Natural killer cell (primary cell): ENCODE measurements around the gene SYCE3. TPM values are rescaled to one million over a fixed set of nuclear protein-coding genes. Genes with fewer than 3 reads are reported as not detected.
"Not testable (repeated sequence)": the region's sequence is repeated elsewhere in the genome, so short reads cannot be mapped to it uniquely, and the experiment has no call there.

Source experiments
- ATAC-seq, 3 donors: fragments of 150-1000 bp in 2 of 3; fragments of 200-7000 bp in 1 of 3; cut with Tn5 transposase; 1 replicate in 1 of 3; 2 replicates in 2 of 3; pipeline ENCODE4 v1.10.0; 2021; ENCODE audit warnings: mild to moderate bottlenecking in 2 of 3, moderate library complexity in 2 of 3
- DNase-seq, 2 donors: peaks; one replicate each; pipeline versions ENCODE4 v3.0.0 to v3.0.0-alpha.2; 2013 to 2021; ENCODE audit warnings: mixed read lengths in 1 of 2
- H3K27ac ChIP-seq: one replicate; pipeline ENCODE4 v1.5.1; 2013; ENCODE audit warnings: mild to moderate bottlenecking, low read length
- H3K27me3 ChIP-seq: one replicate; pipeline ENCODE4 v1.6.1; 2013; ENCODE audit warnings: low read length; ENCODE audit not compliant: control insufficient read depth, insufficient read depth
- H3K36me3 ChIP-seq: one replicate; pipeline ENCODE4 v1.6.1; 2013; ENCODE audit warnings: low read length; ENCODE audit not compliant: control insufficient read depth, insufficient read depth
- H3K4me1 ChIP-seq: one replicate; pipeline ENCODE4 v1.6.1; 2013; ENCODE audit warnings: low read length; ENCODE audit not compliant: control insufficient read depth, insufficient read depth
- H3K4me3 ChIP-seq: one replicate; pipeline ENCODE4 v1.5.1; 2013; ENCODE audit warnings: low read length
- H3K9me3 ChIP-seq: one replicate; pipeline ENCODE4 v1.6.1; 2013; ENCODE audit warnings: low read length; ENCODE audit not compliant: control insufficient read depth, insufficient read depth
- H3K27ac Mint-ChIP-seq, 2 donors: one replicate each; pipeline ENCODE4 v1.8.0; 2022; ENCODE audit warnings: mild to moderate bottlenecking in 2 of 2, mixed read lengths in 2 of 2, moderate library complexity in 1 of 2
- H3K27me3 Mint-ChIP-seq, 2 donors: one replicate each; pipeline ENCODE4 v1.8.0; 2022; ENCODE audit warnings: low read depth in 2 of 2, mixed read lengths in 2 of 2
- H3K36me3 Mint-ChIP-seq: one replicate; pipeline ENCODE4 v1.8.0; 2022; ENCODE audit warnings: mixed read lengths
- H3K4me1 Mint-ChIP-seq, 2 donors: one replicate each; pipeline ENCODE4 v1.8.0; 2022; ENCODE audit warnings: mixed read lengths in 2 of 2
- H3K4me3 Mint-ChIP-seq: one replicate; pipeline ENCODE4 v1.8.0; 2022; ENCODE audit warnings: mild to moderate bottlenecking, moderate library complexity, mixed read lengths
- H3K9me3 Mint-ChIP-seq, 2 donors: one replicate each; pipeline ENCODE4 v1.8.0; 2022; ENCODE audit warnings: mixed read lengths in 2 of 2
- WGBS: methylation state at CpG from one replicate; pipeline ENCODE4 v1.1.7; 2013; ENCODE audit warnings: missing lambda C conversion rate; ENCODE audit not compliant: insufficient coverage; 5-methylcytosine and 5-hydroxymethylcytosine counted together
- intact Hi-C: fragments of 100-400 bp; cut with micrococcal nuclease; formaldehyde crosslinking; loops from one replicate; pipeline ENCODE4 v1.14.2; 2022
- total RNA-seq, 4 donors: library from RNA; stranded (reverse); fragments of 120-200 nt in 1 of 4; gene quantifications; one replicate each; pipeline versions ENCODE4 v1.2.3 to v1.2.4, GENCODE V29; 2013 to 2022
- TF ChIP-seq, protein P1 (sequence below): fragments of 200-600 bp; IDR thresholded peaks from one replicate; pipeline ENCODE4 v1.8.0; 2022; ENCODE audit warnings: antibody characterized with exemption

Gene SYCE3
- total RNA-seq, 3 donors from 2014 or later (not counting 1 experiment from before 2014, with no cell fraction given), result not detected

DNA sequence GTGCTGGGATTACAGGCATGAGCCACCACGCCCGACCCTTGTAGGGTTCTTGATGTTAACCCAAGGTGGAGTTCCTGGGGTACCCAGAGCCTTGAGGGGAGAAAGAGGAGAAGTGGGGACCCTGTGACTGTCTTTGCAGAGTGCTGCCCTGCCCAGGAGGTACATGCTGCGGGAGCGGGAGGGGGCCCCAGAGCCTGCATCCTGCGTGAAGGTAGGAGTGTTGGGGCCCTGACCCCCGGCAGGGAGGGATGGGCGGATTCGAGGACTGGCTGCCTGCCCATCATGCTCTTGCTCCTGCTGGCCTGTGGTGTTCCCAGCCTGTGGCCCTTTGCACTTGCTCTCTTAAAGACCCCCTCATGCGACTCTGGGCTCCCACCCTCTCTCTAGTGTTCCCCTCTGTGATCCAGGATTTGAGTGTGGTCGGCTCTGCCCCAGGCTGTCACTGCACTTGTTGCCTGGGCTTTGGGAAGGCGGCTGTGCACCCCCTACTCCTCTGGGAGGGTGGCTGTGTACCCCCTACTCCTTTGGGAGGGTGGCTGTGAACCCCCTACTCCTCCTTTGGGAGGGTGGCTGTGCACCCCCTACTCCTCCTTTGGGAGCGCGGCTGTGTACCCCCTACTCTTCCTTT, 41.8 kb downstream of the SYCE3 start:
- TF ChIP-seq, protein P1, sequence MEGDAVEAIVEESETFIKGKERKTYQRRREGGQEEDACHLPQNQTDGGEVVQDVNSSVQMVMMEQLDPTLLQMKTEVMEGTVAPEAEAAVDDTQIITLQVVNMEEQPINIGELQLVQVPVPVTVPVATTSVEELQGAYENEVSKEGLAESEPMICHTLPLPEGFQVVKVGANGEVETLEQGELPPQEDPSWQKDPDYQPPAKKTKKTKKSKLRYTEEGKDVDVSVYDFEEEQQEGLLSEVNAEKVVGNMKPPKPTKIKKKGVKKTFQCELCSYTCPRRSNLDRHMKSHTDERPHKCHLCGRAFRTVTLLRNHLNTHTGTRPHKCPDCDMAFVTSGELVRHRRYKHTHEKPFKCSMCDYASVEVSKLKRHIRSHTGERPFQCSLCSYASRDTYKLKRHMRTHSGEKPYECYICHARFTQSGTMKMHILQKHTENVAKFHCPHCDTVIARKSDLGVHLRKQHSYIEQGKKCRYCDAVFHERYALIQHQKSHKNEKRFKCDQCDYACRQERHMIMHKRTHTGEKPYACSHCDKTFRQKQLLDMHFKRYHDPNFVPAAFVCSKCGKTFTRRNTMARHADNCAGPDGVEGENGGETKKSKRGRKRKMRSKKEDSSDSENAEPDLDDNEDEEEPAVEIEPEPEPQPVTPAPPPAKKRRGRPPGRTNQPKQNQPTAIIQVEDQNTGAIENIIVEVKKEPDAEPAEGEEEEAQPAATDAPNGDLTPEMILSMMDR, result no peak
- Mint-ChIP-seq H3K4me3 (no peak overlapping the region), H3K36me3 (no peaks in the 10 kb centered on the region), H3K27ac (no peak overlapping the region), H3K27me3 (no peaks in the 10 kb centered on the region), H3K4me1 (peaks cover 12 to 13% of the 10 kb centered on the region in 2 donors), H3K9me3 (no peaks in the 10 kb centered on the region)
- ATAC-seq (no peak), DNase-seq (no peak)
- Histone ChIP-seq H3K36me3 (peaks cover 54% of the 10 kb centered on the region), H3K9me3 (no peaks in the 10 kb centered on the region), H3K27me3 (no peaks in the 10 kb centered on the region), H3K27ac (no peak overlapping the region), H3K4me1 (peaks cover 12% of the 10 kb centered on the region), H3K4me3 (no peak overlapping the region)
- WGBS, result over 99% methylated on average over 12 of the region's 13 CpGs
- intact Hi-C loops, result no loop called here

DNA sequence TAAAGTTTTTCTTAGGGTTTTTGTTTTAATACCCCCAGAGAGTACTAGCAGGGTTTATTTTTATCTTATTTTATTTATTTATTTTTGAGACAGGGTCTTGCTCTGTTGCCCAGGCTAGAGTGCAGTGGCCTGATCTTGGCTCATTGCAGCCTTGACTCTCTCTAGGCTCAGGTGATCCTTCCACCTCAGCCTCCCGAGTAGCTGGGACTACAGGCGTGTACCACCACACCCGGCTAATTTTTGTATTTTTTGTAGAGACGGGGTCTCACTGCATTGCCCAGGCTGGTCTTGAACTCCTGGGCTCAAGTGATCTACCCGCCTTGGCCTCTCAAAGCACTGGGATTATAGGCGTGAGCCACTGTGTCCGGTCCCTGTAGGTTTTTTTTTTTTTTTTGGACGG, 42.5 kb downstream of the SYCE3 start:
- intact Hi-C loops, H3K27ac ChIP-seq, H3K27me3 ChIP-seq, ATAC-seq, H3K9me3 ChIP-seq, H3K36me3 Mint-ChIP-seq, H3K27ac Mint-ChIP-seq, H3K9me3 Mint-ChIP-seq, H3K4me3 ChIP-seq, H3K4me3 Mint-ChIP-seq, DNase-seq, H3K27me3 Mint-ChIP-seq: not testable (repeated sequence)
- H3K4me1 Mint-ChIP-seq, result peaks cover 15 to 17% of the 10 kb centered on the region in 2 donors
- peaks cover 54% of the 10 kb centered on the region for H3K36me3 ChIP-seq
- WGBS, result 97% methylated on average over 8 of the region's 8 CpGs
- peaks cover 12% of the 10 kb centered on the region for H3K4me1 ChIP-seq

DNA sequence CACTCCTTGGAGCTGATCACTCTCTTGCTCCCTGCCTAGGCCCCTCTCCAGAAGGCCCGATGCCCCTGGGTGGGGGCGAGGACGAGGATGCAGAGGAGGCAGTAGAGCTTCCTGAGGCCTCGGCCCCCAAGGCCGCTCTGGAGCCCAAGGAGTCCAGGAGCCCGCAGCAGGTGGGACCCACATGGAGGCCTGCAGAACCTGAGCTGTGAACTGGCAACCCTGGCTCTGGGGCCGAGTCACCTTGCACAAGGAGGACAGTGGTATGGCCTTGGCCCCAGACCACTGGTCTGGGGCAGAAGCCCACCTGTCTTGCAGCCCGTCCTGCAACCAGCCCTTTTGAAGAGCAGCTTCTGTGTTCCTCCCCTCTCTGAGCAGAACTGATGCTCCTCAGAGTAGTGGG, 43.6 kb downstream of the SYCE3 start:
- H3K36me3 ChIP-seq, result peaks cover 54% of the 10 kb centered on the region
- no peaks in the 10 kb centered on the region for H3K36me3 Mint-ChIP-seq
- no peak overlapping the region for H3K27ac Mint-ChIP-seq
- H3K4me1 Mint-ChIP-seq, result peaks cover 9 to 15% of the 10 kb centered on the region in 2 donors
- DNase-seq (no peak), ATAC-seq (no peak)
- no peak overlapping the region for H3K4me3 Mint-ChIP-seq
- no peak overlapping the region for H3K27ac ChIP-seq
- 98% methylated on average over 8 of the region's 8 CpGs for WGBS
- H3K9me3 ChIP-seq, result no peaks in the 10 kb centered on the region
- H3K9me3 Mint-ChIP-seq, result no peaks in the 10 kb centered on the region
- H3K27me3 ChIP-seq, result no peaks in the 10 kb centered on the region
- H3K4me3 ChIP-seq, result no peak overlapping the region
- intact Hi-C loops, result no loop called here
- TF ChIP-seq, protein P1, result no peak
- no peaks in the 10 kb centered on the region for H3K27me3 Mint-ChIP-seq
- H3K4me1 ChIP-seq, result peaks cover 2% of the 10 kb centered on the region

DNA sequence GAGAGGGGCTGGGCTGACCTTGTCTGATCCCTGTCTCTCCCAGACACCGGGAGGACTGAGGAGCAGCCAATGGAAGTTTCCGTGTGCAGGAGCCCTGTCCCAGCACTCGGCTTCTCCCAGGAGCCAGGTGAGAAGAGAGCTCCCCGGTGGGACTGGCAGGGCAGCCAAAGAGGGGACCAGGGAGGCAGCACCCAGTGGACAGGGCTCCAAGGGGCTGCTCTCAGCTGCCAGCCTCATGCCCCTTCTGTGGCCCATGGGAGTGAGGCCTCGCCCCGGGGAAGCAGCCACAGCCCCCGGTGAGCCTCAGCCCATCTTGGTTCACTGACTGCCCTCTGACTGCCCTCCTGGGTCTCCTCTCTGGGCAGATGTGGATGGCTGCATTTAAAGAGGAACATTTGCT, 44.1 kb downstream of the SYCE3 start:
- Histone ChIP-seq H3K36me3 (peaks cover 53% of the 10 kb centered on the region), H3K27ac (no peak overlapping the region), H3K4me1 (no peaks in the 10 kb centered on the region), H3K27me3 (no peaks in the 10 kb centered on the region), H3K4me3 (no peak overlapping the region), H3K9me3 (no peaks in the 10 kb centered on the region)
- no peak overlapping the region for H3K4me3 Mint-ChIP-seq
- no peaks in the 10 kb centered on the region for H3K27me3 Mint-ChIP-seq
- intact Hi-C loops, result no loop called here
- H3K9me3 Mint-ChIP-seq, result no peaks in the 10 kb centered on the region
- H3K27ac Mint-ChIP-seq, result no peak overlapping the region
- no peak for DNase-seq
- H3K36me3 Mint-ChIP-seq, result no peaks in the 10 kb centered on the region
- peaks cover 13 to 15% of the 10 kb centered on the region in 2 donors for H3K4me1 Mint-ChIP-seq
- ATAC-seq, result no peak
- TF ChIP-seq, protein P1, result no peak
- 96% methylated on average over 7 of the region's 7 CpGs for WGBS
